ENCODE data around the gene RAC3. TPM values are rescaled to one million over a fixed set of nuclear protein-coding genes. Genes with fewer than 3 reads are reported as not detected.

Gene RAC3
- total RNA-seq, 1 donor from 2014 or later = 8.7 TPM

Other genes starting within 250 kb of the RAC3 start
- gene GCGR, start 227.5 kb upstream of the RAC3 start, total RNA-seq = 109 TPM
- 17.9 TPM for gene MCRIP1, start 198.4 kb upstream of the RAC3 start, total RNA-seq
- not detected for gene PPP1R27, start 196.6 kb upstream of the RAC3 start, total RNA-seq
- 1,392 TPM for gene P4HB, start 171.1 kb upstream of the RAC3 start, total RNA-seq
- gene ARHGDIA, start 160.3 kb upstream of the RAC3 start, total RNA-seq = 109 TPM
- 14.5 TPM for gene ALYREF, start 140.1 kb upstream of the RAC3 start, total RNA-seq
- 95.7 TPM for gene ANAPC11, start 140.0 kb upstream of the RAC3 start, total RNA-seq
- gene NPB, start 129.4 kb upstream of the RAC3 start, total RNA-seq = 0.13 TPM
- gene PCYT2, start 120.3 kb upstream of the RAC3 start, total RNA-seq = 113 TPM
- 18.0 TPM for gene SIRT7, start 113.5 kb upstream of the RAC3 start, total RNA-seq
- gene MAFG, start 103.9 kb upstream of the RAC3 start, total RNA-seq = 12.6 TPM
- 5.2 TPM for gene PYCR1, start 94.4 kb upstream of the RAC3 start, total RNA-seq
- gene MYADML2, start 84.4 kb upstream of the RAC3 start, total RNA-seq = not detected
- gene NOTUM, start 70.5 kb upstream of the RAC3 start, total RNA-seq = 4.2 TPM
- gene ASPSCR1, start 54.0 kb upstream of the RAC3 start, total RNA-seq = 62.9 TPM
- 60.0 TPM for gene CENPX, start 8.8 kb upstream of the RAC3 start, total RNA-seq
- gene LRRC45, start 8.4 kb upstream of the RAC3 start, total RNA-seq = 19.4 TPM
- 1,477 TPM for gene DCXR, start 6.0 kb downstream of the RAC3 start, total RNA-seq
- gene RFNG, start 20.1 kb downstream of the RAC3 start, total RNA-seq = 45.8 TPM
- gene GPS1, start 20.2 kb downstream of the RAC3 start, total RNA-seq = 84.1 TPM
- 121 TPM for gene DUS1L, start 34.1 kb downstream of the RAC3 start, total RNA-seq
- gene FASN, start 66.6 kb downstream of the RAC3 start, total RNA-seq = 267 TPM
- gene CCDC57, start 181.2 kb downstream of the RAC3 start, total RNA-seq = 32.8 TPM
- 6.9 TPM for gene SLC16A3, start 197.4 kb downstream of the RAC3 start, total RNA-seq
- 49.6 TPM for gene CSNK1D, start 242.0 kb downstream of the RAC3 start, total RNA-seq